Measurements from ENCODE around the gene PCDH15.
"Not testable (repeated sequence)": the region's sequence is repeated elsewhere in the genome, so short reads cannot be mapped to it uniquely, and the experiment has no call there.

Gene PCDH15

DNA sequence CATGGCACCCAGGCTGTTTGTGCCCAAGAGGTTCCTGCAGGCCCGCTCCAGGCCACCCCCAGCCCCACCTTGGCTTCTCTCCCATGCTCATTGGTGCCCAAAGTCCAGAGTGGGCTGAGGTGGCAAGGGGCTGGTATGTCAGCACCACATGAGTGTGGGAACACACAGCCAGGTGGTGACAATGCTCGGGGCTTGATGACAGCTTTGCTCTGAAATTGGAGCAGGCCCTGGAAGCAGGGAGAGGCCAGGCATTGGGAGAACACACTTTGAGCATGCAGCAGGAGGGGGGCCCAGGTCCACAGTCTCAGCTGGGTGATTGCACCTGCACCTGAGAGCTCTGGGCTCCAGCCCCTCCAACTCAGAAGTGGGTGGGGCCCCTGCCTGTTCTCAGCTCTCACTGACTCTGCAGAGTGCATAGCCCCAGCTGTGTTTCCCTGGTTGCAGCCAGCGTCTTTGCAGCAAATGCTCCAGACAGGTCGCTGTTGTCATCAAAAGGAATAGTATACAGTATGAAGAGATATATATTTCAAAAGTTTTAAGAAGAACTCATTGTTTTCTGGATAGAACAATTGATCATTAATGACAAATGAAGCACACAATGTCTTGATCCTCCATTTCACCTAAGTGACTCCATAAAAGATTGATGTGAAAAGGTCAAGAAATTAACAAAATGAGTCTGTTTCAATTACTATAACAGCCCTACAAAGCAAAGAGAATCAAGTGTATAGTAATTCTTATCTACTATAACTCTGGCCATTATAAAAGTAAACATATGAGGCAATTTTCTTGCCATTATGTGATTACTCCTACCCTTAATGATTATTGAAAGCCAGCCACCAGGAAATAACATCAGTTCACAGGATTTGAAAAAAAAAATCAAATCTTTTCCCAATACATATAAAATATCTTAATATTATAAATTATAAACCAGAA, 848.1 kb downstream of the PCDH15 start:
- no peak for DNase-seq

DNA sequence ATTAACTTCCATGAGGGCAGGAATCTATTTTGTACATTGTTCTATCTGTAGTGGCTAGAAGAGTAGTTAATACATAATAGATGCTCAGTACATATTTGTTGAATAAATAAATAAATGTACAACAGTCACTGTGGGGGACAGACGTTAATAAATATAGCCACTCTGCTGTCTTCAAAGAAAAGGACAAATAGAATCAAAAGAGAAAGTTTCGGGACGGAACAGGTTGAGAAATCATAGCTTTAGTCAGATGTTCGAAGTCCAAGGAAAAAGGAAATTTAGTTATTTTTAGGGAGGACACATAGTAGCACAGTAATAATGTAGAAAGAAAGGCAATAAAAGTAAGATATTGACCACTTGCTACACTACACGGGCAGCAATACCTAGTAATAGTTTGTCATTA, 861.4 kb downstream of the PCDH15 start:
- no peak for DNase-seq

DNA sequence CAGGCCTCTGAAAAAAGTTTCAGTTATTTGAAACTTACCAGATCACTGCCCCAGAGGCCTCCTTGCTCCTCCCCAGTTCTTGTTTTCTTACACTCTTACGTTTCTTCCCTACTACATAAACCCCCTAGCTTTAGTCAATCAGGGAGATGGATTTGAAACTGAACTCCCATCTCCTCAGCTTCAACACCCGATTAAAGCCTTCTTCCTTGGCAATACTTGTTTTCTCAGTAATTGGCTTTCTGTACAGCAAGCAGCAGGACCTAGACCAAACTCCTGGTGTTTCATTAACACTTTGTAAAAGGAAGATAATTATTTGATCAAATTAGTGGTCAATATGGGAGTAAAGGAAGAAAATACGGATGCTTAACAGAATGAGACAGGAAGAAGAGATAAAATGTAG, 870.4 kb downstream of the PCDH15 start:
- DNase-seq = no peak

DNA sequence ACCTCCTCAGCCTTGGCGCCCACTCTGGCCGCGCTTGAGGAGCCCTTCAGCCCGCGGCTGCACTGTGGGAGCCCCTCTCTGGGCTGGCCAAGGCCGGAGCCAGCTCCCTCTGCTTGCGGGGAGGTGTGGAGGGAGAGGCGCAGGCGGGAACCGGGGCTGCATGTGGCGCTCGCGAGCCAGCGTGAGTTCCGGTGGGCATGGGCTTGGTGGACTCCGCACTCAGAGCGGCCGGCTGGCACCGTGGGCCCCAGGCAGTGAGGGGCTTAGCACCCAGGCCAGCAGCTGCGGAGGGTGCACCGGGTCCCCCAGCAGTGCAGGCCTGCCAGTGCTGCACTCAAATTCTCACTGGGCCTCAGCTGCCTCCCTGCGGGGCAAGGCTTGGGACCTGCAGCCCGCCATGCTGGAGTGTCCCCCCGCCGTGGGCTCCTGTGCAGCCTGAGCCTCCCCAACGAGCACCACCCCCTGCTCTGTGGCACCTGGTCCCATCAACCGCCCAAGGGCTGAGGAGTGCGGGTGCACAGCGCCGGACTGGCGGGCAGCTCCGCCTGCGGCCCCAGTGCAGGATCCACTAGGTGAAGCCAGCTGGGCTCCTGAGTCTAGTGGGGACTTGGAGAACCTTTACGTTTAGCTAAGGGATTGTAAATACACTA, 876.9 kb downstream of the PCDH15 start:
- not testable (repeated sequence) for DNase-seq

DNA sequence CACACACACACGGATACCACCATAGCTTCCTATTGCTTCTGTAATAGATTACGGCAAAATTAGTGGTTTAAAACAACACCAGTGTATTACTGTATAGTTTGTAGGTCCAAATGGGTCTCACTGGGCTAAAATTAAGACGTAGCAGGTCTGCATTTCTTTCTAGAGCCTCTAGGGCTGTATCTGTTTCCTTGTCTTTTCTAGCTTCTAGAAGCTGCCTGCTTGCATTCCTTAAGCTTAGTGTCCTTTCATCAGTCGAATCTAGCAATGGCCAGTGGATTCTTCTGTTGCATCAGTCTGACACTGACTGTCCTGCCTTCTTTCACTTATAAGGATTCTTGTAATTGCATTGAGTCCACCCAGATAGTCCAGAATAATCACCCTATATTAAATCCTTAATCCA, 882.3 kb downstream of the PCDH15 start:
- DNase-seq = no peak

DNA sequence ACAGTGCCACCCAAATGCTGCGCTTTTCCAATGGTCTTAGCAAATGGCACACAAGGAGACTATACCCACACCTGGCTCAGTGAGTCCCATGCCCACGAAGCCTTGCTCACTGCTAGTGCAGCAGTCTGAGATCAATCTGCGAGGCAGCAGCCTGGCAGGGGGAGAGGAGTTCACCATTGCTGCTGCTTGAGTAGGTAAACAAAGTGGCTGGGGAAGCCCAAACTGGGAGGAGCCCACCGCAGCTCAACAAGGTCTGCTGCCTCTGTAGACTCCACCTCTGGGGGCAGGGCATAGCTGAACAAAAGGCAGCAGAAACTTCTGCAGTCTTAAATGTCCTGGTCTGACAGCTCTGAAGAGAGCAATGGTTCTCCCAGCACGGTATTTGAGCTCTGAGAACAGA, 891.2 kb downstream of the PCDH15 start:
- DNase-seq = no peak

DNA sequence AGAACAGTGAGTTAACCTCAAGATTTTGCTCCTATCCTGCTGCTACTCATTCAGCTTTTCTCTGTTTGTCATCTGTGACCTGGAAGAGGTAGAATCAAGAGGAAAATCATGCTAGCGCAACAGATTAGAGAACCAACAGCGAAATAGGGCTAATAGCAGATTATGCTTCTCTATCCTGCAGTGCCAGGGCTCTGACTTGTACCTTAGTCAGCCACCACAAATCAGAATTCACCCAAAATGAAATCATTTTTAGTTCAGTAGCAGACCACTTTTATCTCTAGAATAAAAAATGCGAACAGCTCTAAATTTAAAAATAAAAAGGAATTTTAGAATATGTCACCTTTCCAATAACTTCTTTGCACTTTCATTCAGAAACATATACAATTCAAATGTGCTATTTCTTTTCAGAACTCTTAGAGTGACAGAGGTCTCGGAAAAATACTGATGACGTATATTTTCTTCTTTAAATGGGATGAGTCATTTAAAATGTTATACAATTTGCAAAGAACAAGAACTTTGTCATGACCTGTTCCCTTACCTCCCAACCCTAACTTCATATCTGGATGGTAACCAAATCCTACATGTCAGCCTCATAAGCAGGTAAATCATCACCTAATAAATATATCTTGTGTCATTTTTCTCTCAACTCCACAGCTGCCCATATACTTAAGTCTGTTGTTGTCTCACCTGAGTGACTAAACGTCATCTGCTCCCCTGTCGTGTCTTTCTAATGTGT, 896.4 kb downstream of the PCDH15 start:
- DNase-seq = no peak

DNA sequence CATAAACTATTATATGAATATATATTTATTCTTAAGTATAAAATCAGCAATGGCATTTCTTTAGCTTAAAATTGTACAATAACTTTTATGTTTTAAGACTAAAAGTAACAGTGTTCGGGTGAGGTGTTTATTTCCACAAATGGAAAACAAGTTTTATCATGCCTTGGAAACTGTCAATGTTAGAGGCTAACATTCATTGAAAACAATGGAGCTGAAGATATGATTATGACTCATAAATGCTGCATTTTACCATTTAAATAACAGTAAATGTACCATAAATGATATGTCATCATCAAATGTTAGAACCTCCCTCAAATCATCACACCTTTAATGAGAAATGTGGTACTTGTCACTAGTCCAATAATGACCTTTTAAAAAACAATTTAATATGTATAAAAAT, 897.3 kb downstream of the PCDH15 start:
- no peak for DNase-seq

DNA sequence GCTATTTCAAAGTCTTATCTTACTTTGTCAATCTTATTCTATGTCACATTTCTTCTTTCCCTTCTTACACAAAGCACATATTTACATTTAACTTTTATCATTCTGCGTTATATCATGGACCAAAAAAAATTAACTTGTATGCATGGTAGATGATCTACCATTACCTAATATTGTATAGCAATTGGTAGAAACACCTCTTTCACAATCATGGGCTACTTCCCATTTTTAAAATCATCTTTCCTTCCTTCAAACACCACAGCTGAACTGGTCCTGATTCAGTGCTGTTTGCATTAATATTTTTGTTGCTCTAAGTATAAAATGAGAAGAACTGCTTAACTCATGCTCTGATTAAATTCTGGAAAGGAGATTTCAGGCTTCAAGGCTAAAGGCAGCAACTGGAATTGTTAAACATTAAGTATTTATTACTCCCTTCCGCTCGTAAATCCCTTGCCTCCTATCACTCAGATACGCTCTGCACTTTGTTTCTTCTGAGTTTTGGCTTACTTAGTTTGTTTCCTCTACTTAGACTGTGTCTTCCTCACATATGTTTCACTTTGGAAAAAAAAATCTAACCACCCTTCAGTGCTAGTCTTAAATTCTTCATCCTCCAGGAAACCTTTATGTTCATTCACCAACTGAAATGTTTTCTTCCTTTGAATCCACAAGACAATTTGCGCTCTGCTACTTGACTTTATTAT, 901.4 kb downstream of the PCDH15 start:
- no peak for DNase-seq

DNA sequence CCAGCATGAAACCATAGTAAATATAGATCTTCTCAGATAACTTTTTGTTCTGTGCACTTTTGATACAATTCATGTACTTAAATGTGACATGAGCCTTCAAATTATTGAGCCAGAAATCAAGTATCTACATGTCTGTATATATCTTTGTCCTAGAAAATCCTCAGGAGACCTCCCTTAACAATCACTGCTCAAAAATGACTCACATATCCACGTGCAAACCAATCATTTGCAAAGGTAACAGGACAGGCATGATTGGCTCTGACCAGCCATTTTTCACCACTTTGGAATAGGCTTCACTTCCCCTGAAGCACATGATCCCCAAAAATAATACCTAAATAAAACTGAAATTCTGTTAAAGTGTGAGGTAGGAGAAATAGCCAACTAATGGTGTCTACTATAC, 902.5 kb downstream of the PCDH15 start:
- no peak for DNase-seq

DNA sequence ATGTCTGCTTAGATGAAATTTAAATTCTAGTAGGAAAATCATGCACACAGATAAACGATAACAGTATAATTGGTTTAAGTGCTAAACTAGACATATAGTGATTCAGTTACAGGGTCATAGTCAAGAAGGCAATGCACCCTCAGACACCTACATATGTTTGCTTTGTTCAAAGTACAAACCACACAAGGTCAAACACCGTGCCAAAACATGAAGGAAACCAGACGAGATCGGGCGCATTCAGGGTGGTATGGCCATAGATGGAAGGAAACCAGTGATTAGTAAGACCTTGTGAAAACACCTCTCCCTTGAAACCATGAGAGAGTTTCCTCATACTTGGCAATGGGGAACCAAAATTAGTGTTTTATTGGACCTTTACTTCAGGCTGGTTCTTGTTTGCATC, 906.9 kb downstream of the PCDH15 start:
- DNase-seq = no peak

DNA sequence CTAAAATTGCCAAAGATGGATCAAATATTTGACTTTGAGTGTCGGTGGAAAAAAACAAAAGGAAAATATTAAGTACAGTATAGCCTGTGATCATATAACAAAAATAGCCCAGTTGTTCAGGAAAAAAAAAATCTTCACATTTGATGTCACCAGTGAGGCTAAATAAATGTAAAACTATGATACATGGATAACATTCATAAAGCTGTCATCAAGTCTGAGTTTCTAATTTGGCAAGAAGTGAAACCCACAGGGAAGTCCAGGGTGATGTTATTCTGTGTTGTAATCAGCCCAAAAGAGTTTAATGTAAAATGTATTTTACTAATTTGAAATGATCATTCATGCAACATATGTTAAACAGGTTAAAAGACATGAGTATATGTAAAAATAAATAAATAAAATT, 908.0 kb downstream of the PCDH15 start:
- DNase-seq = no peak

DNA sequence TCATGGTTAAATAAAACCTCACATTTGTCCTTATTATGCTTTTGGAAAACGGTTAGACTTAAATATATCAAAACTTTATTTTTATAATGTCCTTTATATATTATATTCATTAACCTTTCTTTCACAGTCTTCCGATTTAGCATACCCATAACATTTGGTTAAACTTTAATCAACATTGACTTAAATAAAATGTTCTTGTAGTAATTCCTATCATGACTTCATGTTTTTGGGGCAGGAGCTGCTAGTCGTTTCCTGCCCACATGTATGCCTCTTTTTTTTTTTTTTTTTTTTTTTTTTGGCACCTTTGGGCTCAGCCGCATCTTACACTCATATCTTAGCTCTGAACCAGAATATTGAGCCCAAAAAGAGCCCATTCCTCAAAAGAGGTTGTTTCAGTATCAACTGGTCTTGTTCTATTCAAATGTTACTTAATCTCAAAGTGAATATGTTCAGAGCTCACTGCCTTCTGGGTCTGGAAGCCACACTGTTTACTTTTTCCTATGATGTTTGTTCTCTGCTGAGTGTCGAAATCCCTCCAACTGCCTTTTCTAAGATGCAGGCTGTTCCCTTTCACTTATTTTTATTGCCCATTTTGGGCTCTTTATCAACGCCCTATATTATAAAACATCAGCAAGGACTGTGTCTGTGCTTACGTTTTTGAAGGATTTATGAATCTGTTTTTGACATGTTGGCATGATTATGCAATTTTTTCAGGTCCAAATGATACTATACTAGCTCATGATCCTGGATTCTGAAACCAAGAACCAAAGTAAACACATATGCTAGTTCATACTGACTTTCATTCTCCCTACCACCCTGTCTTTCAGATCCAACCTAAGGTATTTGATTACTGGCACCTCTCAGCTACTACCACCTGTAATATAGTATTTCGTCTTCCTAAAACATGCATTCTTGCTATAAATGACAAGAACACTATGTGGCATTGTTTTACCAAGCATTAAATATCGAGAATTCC, 914.4 kb downstream of the PCDH15 start:
- no peak for DNase-seq

DNA sequence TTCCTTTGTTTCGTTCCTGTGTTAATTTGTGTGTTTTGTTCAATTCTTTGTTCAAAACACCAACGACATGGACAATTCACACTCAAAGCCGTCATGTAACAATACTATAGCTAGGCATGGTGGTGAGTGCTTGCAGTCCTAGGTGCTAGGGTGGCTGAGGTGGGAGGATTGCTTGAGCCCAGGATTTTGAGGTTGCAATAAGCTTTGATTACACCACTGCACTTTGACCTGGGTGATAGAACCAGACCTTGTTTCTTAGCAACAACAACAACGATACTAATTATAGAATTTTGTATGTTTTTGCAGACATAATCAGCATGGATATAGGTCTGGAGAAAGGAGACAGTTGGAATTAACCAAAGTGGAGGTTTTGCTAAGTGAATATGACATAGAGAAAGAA, 936.2 kb downstream of the PCDH15 start:
- no peak for DNase-seq

DNA sequence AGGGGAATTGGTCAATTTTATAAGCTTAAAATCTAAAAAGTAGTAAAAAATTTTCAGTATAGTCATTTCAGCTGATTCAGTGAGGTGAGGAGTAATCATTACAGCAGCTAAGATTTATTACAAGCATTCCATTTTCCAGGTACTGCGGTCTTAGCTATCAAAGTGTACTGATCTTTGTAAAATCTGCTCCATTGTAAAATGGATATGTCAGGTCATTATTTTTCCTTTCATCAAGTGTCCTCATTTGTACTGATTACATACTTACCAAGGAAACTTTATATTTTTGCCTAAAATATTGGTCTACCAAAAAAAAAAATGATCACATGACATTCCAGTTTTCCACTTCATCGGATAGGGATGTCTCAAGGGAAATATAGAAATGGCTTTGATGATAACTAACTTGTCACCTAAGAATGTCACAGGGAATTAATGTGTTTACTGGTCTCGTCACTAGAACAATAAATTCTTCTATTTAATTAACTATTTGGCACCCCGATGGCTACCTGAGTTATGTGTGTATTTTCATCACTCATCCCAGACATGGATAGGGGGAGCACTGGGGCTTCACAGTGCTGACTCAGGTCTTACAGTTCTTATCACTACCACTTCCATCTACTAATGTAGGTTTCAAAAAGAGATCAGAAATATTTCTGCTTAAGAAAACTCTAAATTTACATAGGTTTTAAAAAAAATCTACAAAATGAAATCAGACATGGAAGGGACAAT, 948.4 kb downstream of the PCDH15 start:
- no peak for DNase-seq

DNA sequence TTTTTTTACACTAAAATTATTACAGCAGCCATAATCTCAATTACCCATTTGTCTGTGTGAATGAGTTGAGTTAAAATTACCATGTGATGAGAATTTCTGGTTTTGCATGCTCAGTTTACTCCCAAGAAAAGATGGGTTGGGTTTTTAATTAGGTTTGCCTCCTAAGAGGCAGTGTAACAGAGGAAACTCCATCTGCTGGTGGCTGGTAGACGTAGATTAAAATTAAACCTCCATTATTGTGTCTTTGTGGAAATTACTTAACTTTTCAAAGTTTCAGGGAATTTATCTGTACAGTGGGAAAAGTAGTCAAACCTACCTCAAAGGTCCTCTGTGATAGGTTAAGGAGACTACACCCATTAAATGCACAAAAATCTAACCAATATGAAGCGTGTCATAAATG, 954.2 kb downstream of the PCDH15 start:
- no peak for DNase-seq

DNA sequence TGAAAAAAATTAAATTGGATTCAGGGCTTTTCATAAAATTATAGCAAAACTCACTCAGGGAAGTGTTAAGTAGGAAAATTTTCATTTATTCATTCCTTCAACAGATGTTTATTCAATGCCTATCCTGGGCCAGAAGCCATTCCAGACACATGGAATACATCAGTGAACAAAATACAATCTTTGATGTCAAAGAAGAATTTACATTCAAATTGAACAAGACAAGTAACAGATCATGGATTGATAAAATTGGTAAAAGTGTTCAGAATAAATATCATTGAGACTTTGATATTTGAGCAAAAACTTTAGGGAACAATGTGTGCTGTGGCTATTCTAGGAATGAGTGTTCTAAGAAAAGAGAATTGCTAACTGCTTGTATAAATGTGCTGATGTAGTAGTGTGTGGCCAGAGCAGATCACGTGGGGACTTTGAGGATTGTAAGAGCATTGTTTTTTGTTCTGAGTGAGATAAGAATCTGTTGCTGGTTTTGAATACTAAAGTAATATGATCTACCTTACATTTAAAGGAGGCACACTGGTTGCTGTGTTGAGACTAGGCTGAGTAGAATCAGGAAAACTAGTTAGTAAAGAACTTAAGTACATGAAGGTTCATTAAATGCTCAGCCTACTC, 957.2 kb downstream of the PCDH15 start:
- no peak for DNase-seq

DNA sequence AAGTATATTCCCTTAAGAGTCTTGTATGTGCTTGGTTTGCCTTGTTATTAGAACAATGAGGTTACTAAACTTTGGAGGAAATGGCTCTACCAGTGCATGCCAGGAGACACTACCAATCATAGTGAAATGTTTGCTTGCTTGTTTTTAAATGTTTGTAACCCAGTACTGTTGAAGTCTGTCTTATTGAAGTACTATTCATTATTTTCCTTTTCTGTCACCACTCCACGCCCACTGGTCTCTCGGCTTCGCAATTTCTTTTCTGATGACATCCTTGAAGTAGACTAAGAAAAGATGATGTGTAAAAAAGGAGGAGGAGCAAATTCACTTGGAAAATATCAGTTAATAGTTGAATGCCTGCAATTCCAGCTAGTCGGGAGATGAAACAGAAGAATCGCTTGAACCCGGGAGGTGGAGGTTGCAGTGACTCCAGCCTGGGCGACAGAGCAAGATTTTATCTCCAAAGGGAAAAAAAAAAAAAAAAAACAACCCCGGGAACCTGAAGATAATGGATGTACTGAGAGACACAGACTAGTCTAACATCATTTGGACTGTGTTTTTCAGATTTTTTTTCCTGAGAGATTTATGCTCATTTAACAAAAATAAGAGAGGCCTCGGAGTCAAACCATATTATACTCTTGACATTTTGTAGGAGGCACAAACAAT, 959.4 kb downstream of the PCDH15 start:
- DNase-seq = no peak

DNA sequence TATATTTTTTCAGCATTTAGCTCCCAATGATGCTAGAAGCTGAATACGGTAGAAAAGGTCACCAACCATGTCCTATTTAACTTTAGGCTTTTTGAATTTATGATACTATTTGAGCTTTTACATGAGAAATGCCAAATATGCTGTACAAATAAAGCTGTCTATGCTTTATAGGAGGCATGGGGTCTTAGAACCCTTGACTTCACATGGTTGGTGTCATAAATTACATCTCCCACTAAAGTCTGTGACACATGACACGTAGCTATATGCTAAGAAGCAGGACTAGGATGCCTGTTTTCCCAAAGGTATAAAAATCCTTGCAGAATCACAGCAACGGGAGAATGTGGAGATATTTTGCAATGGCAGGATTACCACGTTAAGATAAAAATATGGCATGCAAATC, 960.4 kb downstream of the PCDH15 start:
- DNase-seq = no peak

DNA sequence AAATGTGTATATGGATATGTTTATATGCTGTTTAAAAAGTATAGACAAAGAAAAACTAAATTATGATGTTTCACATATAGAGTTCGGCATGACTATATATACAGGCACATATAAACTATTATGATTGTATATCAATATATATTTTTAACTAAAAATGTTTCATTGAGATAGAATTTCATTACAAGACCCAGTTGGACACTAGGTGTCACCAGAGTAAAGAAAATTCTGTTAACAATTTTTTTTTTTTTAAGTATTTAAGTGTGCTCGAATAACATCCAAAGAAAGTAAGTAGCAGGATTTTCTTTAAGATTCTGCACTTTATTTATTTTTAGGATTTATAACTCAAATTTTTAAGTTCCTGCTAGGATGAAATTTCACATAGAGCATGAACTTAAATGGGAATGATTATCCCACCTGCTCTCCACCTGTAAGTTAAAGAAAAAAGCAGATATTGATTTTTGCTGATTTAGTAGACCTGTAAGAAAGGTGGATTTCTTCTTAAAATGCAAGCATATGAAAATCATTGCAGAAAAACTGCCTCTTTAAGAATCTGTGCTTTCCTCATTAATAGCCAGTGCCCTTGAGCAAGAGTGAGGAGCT, 961.5 kb downstream of the PCDH15 start:
- no peak for DNase-seq

All from DMS79 treated with DMSO at 0.1 percent for 48 hours (cell line).